GM21367 (cell line): ENCODE results near the gene CAMSAP1.

Experiments used
- ATAC-seq: cut with Tn5 transposase; IDR thresholded peaks from one replicate; pipeline ENCODE4 v1.9.1; 2021; ENCODE audit not compliant: unreplicated experiment

CAMSAP1 gene

DNA sequence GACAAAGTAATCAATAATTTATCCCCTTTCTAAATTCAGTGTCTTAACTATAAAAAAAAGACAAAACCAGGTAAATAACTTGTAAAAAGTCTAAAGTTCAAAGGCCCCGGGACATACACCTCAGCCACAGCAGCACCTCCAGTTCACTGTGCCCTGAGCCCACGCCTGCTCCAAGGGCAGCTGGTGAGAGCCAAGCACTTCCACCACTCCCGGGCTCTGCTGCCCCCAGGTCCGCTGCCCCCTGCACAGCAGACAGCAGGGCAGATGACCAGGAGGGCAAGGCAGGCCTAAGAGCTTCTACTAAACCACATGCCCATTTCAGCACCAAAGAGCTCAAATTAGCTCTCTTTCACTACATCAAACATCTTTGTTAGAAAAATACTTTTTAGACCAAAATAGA is 91.9 kb downstream of the CAMSAP1 start:
- no peak for ATAC-seq

DNA sequence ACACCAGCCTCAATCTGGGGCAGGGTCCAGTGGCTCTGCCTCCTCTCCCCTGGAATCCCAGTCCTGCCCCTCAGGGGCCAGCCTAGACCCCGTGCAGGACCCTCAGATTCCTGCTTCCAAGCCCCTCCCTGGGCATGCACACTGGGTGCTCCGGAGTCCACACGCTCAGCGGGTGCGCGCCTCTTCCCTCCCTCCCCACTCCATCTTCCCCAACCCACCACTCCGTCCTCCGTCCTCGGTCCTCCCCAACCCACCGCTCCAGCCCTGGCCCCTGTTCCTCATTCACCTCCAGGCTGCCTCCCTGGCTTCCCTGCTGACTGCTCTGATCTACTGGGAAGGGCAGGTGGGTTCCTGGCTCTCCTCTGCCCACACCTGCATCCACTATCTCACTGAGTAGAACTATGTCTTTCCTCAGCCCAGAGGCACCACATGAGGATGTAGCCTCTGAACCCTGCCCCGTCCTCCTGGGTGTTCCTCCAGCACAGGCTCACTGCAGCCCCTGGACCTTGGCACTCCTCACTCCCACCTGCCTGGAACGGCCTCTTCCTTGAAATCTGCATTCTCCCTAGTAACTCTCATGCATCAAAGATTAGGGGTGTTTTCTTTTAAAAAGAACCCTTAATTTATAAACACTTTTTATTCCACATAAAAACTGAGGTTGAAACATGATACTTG is 92.8 kb downstream of the CAMSAP1 start:
- ATAC-seq: no peak

DNA sequence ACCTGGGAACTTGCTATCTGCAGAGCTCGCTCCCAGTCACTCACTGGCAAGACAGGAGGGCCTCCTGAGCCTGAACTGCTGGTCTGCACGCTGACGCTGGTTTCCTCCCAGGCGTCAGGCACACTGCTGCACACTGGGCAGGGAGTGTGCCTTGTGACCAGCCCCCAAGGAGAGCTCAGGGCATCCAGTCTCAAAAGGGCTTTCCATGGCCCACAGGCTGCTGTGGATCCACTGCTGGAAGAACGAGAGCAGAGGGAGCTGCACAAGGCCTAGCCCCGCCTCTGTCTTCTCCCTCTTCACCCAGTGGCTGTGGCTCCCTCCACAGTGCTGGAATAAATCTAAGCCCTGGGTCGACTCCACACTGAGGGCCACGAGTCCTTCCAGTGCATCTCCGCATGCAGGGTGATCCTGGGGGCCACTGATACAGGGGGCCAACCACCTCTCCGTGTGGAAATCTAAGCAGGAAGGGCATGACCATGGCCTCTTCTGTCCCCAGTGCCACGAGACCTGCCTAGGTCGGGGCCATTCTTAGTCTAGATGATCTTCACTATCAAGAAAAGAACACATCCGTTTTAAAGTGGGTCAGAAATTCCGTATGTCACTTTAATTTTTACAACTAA is 93.6 kb downstream of the CAMSAP1 start:
- ATAC-seq: no peak

DNA sequence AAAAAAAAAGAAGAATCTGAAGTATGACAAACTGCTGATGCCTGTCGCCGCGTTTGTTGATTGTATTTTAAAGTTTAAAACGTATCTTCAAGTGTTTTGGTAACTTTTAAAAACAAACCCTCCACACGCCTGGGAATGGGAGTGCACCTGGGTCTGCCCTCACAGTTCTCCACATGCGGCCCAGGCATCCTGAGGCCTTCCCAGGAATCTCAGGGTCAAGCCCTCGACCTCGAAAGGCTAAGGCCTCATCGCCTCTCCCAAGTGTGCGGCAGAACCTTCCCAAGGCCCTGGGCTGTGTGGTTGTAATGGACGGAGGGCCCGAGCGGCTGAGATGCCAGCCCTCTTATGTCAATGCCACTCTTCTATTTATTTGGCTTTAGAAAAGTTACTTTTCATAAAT is 94.4 kb downstream of the CAMSAP1 start:
- ATAC-seq: no peak

DNA sequence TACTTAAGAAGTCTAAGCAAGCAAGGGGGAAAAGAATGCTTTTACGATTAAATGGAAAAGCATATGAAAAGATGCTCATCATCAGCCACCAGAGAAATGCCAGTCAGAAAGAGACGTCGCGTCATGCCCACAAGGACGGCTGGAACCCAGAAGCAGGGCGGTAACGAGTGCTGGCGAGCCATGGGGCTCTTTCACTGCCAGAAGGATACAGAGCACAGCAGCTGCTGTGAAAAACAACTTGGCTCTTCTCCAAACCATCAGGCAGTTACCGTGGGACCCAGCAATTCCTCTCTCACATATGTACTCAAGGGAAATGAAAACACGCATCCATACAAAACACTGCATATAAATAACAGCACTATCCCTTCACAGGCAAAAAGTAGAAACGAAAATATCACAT is 95.5 kb downstream of the CAMSAP1 start:
- ATAC-seq: no peak

DNA sequence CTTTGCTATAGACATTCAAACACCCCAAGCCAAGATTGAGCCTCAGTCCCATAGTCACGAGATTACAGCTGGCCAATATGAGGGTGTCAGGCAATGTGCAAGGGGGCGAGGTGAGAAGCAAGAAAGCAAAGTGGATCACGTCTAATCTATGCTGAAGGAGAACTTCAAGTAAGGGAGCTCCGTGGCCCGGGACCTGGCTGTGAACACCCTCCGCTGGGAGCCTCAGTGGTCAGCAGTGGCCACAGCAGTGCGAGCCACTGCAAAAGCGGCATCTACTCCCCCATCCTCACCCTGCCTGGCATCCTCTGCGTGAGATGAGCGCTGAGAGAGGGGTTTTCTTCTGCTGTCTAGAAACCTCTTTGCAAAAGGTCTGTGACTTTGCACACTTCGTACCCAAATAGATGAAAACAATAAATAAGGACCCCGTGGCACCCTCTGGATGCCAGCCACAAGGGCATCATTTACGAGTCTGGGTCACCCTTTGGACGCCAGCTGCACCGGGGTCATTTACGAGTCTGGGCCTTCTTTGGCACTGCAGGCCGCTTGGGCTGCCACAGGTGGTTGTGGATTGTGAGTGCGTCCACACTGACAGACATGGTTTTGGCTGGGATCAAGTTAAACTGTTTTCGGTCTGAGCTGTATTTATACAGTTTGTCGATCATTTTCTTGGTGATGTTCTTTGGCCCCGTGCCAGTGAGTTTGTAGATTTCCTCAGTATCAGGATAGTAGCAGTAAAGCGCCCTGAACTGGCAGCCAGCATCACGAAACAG is 96.4 kb downstream of the CAMSAP1 start:
- ATAC-seq: no peak

DNA sequence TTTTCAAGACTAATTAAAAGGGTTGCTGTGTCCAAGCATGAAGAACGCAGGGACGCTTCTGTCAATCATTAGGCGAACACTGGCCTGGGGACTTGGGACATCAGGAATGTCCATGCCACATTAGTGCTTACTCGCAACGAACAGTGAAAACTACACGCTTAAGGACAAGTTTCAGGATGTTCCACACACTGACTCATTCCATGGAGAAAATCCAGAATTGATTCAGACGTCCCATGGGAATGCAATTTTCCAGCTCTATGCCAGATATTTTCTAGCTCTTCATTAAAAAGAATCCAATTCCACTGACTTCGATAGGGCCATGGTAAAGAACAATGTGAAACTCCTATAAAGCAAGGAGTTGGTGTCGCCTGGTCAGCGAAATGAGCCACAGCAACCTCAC is 98.2 kb downstream of the CAMSAP1 start:
- ATAC-seq: no peak

DNA sequence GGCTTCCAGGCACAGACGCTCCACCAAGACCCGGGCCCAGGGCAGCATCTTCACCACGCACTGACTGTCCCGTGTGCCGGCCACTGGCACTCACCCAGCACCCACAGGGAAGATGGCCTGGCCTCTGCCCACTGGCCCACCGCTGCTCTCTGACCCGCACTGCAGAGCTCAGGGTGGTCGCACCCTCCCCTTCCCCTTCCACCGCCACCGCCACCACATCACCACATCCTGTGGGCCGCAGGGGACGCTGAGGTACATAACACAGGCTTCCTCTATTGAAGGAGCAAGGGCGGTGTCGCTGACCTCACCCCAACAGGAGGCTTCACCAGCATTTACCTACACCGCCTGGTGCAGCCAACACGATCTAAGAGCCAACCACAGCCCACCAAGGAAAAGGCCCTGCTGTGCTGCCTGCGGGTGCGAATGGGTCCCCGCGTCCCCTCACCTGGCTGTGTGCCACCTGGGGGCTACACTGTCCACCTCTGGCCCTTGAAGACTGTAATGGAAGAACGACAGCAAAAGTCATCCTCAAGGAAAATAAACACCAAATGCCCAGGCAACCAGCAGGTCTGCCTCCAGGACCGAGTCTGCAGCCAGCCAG is 101.8 kb downstream of the CAMSAP1 start:
- ATAC-seq: no peak

DNA sequence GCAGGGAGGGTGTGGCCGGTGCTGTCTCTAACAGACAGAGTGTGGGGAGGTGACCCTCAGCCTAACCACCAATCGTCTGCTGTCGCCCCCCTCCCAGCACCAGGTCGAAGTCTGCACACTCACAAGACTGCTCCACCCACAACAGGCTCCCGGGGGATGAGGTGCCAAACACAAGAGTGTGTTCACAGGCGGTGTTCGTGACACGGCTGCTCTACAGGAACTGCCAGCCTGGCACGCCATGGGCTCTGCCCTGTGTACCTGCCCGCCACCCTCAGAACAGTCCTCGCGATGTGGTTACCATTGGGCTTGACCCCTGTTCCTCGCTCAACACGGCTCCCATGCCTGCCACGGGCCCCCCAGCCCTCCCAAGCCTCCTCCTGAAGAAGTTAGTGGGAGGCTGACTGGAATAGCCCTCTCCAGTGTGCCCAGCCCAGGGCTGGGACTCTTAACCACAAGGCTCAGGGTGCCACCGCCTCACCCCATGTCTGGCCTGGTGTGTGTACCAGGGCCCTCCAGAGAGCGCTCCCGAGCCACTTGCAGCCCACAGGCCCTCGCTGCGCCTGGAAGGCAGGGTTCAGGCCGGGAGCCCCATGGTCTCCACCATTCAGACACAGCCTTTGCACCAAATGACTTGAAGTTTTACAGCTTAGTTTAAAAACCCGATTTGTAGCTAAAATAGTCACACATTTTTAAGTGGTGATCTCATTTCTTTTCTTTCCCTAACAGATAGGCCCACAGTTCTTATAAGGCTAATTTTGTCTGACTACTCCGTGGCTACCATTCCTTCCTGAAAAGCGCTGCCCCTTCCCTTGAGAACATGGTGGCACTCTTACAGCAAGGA is 102.5 kb downstream of the CAMSAP1 start:
- no peak for ATAC-seq

DNA sequence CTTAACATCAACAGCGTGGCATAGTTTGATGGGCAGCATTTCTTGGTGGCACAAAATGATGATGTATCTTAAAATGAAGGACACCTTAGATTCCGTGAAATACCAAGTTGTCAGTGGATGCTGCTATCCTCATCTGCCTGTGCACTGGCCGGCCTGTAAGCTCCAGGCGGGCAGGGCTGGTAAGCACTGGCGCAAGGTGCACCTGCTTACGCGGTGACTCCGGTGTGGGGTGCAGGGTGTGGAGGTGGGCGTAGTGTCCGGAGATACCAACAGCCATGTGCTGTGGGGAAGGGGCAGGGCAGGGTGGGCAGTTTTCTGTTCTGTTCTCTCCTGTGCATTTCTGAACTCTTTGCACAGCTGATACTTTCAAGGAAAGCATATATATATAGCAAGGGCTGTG is 103.9 kb downstream of the CAMSAP1 start:
- no peak for ATAC-seq

DNA sequence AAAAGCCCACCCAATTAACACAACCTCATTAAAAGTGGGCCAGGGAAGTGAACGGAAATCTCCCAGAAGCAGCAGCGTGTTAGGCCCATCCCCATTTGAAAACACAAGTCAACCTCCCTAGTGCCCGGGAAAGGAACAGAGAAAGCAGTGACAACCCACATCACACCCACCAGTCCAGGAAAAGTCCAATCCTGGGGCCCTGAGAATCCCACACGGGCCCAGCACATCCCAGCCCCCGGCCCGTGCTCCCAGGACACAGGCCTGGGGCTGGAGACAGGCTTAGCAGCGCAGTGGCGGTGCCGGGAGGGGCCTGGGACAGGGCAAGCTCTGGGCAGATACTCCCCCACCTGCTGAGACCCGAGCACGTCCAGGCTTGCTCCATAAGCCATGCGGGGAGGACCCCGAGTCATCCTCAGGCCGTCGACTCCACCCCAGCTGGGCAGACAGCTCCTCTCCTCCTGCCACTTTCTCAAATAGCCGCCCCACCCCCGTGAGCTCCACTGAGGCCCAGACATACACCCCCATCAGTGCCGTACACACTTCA is 104.4 kb downstream of the CAMSAP1 start:
- no peak for ATAC-seq

DNA sequence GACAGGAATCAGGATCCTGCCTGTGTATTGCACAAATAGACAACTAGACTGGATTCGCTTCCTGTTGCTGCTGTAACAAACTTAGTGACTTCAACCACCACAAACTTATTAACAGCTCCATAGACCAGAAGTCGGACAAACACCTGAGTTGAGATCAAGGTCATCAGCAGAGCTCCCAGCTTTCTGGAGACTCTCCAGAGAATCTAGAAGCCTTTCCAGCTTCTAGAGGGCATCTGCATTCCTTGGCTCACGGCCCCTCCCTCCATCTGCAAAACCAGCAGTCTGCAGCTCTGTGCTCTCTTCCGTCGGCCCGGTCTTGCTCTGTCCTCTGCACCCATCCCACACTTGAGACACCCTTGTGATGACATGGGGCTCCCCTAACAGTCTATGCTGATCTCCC is 106.3 kb downstream of the CAMSAP1 start:
- no peak for ATAC-seq

DNA sequence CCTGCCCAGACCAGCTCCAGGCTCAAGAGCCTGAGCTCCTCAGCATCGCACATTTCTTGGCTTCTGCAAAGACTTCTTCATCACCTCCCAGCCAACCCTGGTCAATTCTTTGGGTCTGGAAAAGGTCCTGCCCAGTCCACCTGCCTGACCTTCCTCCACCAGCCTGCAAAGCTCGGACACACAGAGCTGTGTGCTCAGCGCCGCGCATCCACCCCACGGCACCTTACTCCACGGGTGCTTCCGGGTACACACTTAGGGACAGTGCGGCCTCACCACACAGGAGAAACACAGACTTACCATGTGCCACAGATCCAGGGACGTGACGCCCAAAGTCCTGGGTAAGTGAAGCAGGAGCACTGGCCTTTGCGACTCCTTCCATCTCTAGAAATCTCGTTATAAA is 108.1 kb downstream of the CAMSAP1 start:
- ATAC-seq: no peak

DNA sequence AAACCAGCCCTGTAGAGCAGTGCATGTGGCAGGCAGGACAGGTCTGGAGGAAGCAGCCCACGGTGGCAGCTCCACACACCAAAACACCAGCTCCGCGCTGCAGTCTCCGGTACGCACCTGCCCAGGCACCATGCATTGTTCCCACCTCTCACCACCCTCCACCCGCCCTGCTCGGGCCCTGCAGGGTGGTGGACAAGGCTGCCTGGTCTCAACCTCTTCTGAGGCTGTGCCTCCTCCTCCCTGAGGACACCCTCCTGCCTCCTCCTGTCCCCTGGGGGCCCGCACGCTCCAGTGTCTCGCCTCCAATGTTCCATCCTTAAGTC is 109.1 kb downstream of the CAMSAP1 start:
- ATAC-seq: no peak

DNA sequence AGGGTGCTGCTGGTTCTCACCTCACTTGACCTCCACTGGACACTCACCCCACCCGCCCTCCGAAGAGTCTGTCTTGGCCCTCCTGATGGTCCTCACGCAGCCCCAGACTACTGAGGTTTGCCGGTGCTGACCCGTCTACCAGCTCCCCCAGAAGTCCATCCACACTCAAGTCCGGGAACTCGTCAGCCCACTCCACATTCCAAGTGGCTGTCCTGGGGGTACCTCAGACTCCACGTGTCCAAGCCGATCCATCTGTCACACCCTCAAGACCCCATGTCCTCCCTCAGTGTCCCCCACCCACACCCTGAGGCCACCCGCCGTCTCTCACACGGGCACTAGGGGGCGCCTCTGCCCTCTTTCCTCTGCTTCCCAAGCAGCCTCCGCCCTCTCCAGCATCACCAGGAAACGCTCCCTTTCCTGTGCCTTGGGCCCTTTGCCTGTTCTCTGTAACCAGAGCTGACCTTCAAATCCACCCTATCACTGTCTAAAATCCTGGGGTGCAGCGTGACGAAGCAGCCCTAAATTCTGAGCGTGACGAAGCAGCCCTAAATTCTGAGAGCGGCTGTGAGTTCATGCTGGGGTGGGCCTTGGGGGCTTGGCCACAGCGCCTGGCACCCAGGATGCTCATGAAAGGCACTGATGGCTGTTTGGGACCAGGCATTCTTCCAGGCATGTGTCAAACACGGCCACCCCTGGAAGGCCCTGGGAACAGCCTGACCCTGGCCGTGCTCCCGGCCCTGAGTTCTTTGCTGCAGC is 109.7 kb downstream of the CAMSAP1 start:
- ATAC-seq: no peak

DNA sequence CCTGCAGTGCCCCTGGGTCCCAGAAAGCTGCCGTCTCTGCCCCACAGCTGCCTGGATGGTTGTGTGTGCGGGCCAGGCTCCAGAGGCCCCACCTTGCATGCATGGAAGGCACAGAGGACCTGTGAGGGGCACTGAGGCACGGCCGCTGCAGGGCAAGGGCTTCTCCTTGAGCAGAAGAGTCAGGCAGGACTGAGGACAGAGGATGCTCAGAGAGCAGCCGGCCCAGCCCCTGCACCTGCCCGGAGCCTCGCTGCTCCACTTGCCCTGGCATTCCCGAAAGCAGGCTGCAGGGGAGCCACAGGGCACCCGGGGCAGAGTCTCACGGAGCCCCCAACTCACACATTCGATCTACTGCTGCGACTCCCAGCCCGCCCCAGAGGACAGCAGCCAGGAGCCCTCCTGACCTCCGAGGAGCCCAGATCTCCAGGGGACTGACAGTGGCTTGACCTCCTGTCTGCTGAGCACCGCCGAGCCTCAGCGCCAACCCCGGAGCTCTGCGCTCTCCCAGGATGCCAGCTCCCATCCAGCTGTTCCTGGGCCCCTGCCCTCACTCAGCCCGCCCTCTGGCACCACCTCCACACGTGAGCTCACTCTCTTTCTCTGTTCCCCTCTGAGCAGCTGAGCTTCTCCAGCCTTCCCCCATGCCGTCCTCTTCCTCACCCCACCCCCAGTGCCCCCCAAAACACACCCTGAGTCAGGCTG is 110.4 kb downstream of the CAMSAP1 start:
- no peak for ATAC-seq

DNA sequence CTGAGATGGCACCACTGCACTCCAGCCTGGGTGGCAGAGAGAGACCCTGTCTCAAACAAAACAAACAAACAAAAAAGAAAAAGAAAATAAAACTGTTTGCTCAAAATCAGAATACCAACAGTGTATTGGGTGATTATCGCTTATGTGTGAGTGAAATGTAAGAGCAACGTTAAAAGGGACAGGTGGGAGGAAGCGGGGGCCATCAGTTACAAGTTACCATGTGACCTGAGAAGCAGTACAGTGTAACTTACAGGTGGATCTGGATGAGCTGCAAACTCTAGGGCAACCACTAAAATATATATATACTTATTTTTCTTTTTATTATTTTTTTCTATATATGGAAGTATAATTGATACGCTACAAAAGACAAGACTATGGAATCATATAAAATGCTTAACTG is 112.0 kb downstream of the CAMSAP1 start:
- ATAC-seq: no peak

DNA sequence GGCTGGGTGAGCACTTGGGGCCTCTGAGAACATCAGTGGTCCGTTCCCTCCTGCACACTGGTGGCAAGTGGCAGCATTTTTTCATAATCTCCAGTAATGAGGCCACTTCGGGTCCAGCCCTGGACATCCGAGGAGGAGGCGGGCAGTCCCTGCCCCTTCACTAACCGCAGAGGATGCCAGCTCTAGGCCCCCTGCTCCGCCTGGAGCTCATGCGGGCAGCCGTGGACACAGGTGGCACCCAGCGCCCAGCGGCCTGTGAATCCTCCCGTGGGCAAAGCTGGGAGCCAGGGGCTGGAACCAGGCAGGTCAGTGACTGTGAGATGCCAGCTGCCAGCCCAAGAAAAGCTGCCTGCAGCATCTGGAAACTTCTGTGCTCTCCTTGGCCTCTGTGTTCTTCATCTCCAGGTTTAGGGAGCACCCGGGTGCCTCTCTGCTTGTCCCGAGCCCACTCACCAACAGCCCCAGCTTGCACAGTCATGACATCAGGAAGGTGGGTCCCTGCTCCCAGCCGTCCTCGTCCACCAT is 112.9 kb downstream of the CAMSAP1 start:
- ATAC-seq: no peak

DNA sequence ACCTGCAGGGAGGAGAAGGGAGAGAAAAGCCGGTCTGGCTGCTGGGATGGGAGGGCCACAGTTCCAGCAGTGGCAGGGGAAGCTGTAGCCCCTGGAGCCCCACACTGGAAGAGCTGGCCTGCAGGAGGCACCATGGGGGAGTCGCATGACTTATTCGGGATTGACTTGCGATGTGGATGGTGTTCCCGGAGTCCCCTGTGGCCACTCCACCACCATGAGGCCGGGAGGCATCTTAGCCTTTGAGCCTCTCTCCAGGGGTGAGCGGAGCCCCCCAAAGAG is 113.3 kb downstream of the CAMSAP1 start:
- no peak for ATAC-seq
